Neutrophil (primary cell): ENCODE results near the gene STAT3.
"Not testable (repeated sequence)": the region's sequence is repeated elsewhere in the genome, so short reads cannot be mapped to it uniquely, and the experiment has no call there.

Experiments used
- H3K27ac ChIP-seq: fragments of 200-600 bp; sonication (generic); 2 replicates; pipeline ENCODE4 v1.5.1; 2016; ENCODE audit warnings: mild to moderate bottlenecking, moderate library complexity
- H3K27me3 ChIP-seq: fragments of 200-600 bp; sonication (generic); 2 replicates; pipeline ENCODE4 v1.6.0; 2016; ENCODE audit warnings: mild to moderate bottlenecking
- H3K36me3 ChIP-seq: fragments of 200-600 bp; sonication (generic); 2 replicates; pipeline ENCODE4 v1.5.1; 2017
- H3K4me1 ChIP-seq, 2 experiments: fragments of 200-600 bp in 1 of 2; sonication (generic) in 1 of 2; 1 replicate in 1 of 2; 2 replicates in 1 of 2; pipeline versions ENCODE4 v1.5.1 to v1.6.1; 2013 to 2016; ENCODE audit warnings: low read depth in 1 of 2, low read length in 1 of 2, mild to moderate bottlenecking in 1 of 2, moderate library complexity in 1 of 2; ENCODE audit not compliant: control insufficient read depth in 1 of 2, insufficient read depth in 1 of 2
- H3K4me3 ChIP-seq, 2 experiments: fragments of 200-600 bp in 1 of 2; sonication (generic) in 1 of 2; 1 replicate in 1 of 2; 2 replicates in 1 of 2; pipeline ENCODE4 v1.5.1; 2013 to 2016; ENCODE audit warnings: low read depth in 1 of 2, low read length in 1 of 2, mild to moderate bottlenecking in 1 of 2, moderate library complexity in 1 of 2
- H3K9me3 ChIP-seq: fragments of 200-600 bp; sonication (generic); 2 replicates; pipeline ENCODE4 v1.5.1; 2016
- CTCF ChIP-seq: fragments of 200-600 bp; sonication (generic); IDR thresholded peaks from 2 replicates; pipeline ENCODE4 v1.5.1; 2016; ENCODE audit warnings: antibody characterized with exemption

STAT3 gene

GRCh38 chr17:42421136-42421506, 32.9 kb upstream of the STAT3 start:
- Histone ChIP-seq H3K9me3 (no peaks in the 10 kb centered on the region), H3K36me3 (no peaks in the 10 kb centered on the region), H3K4me1 (peaks cover 61 to 62% of the 10 kb centered on the region in 2 experiments), H3K27me3 (peaks cover 67% of the 10 kb centered on the region), H3K27ac (no peak overlapping the region), H3K4me3 (peak overlapping the region; percentile 57 to 69)
- no peak for TF ChIP-seq CTCF

- peak overlapping the region in 1 of 2 experiments; percentile 30 for H3K4me3 ChIP-seq
- peaks cover 37% of the 10 kb centered on the region for H3K27me3 ChIP-seq
- H3K4me1 ChIP-seq, result peaks cover 76 to 78% of the 10 kb centered on the region in 2 experiments
- not testable (repeated sequence) for H3K9me3 ChIP-seq, H3K36me3 ChIP-seq
- peak overlapping the region; percentile 82 for H3K27ac ChIP-seq
Measured at GRCh38 chr17:42417981-42418380, 29.7 kb upstream of the STAT3 start.

GRCh38 chr17:42414704-42415409, 26.6 kb upstream of the STAT3 start:
- H3K36me3 ChIP-seq, result no peaks in the 10 kb centered on the region
- peak overlapping the region; percentile 71 for H3K27ac ChIP-seq

GRCh38 chr17:42413464-42414040, 25.3 kb upstream of the STAT3 start:
- H3K4me1 ChIP-seq, result peaks cover 45 to 46% of the 10 kb centered on the region in 2 experiments

More at GRCh38 chr17:42414704-42415409, 26.6 kb upstream of the STAT3 start:
- no peak for TF ChIP-seq CTCF
- no peaks in the 10 kb centered on the region for H3K9me3 ChIP-seq
- peaks cover 5% of the 10 kb centered on the region for H3K27me3 ChIP-seq
- H3K4me3 ChIP-seq, result peak overlapping the region; percentile 30 to 48
- peaks cover 52% of the 10 kb centered on the region in 2 experiments for H3K4me1 ChIP-seq

GRCh38 chr17:42411905-42412679, 23.9 kb upstream of the STAT3 start:
- Histone ChIP-seq H3K27ac (no peak overlapping the region), H3K36me3 (no peaks in the 10 kb centered on the region), H3K4me1 (peaks cover 36 to 38% of the 10 kb centered on the region in 2 experiments), H3K4me3 (no peak overlapping the region), H3K27me3 (no peaks in the 10 kb centered on the region), H3K9me3 (no peaks in the 10 kb centered on the region)
- TF ChIP-seq CTCF, result no peak

More at GRCh38 chr17:42413464-42414040, 25.3 kb upstream of the STAT3 start:
- Histone ChIP-seq H3K36me3 (no peaks in the 10 kb centered on the region), H3K9me3 (no peaks in the 10 kb centered on the region), H3K27me3 (no peaks in the 10 kb centered on the region), H3K27ac (no peak overlapping the region), H3K4me3 (no peak overlapping the region)
- no peak for TF ChIP-seq CTCF
